SU-DHL-6 (cell line): ENCODE measurements around the gene SLC4A5.

Experiments used
- H2AFZ ChIP-seq: fragments of 200-600 bp; sonication (generic); 2 replicates; pipeline ENCODE4 v1.6.1; 2014; ENCODE audit warnings: low read depth, mild to moderate bottlenecking, moderate library complexity, mixed read lengths, antibody characterized with exemption, low read length; ENCODE audit not compliant: severe bottlenecking
- H3F3A ChIP-seq: fragments of 200-600 bp; shearing (Covaris generic); 2 replicates; pipeline ENCODE4 v1.6.0; 2016; ENCODE audit warnings: antibody characterized with exemption, mild to moderate bottlenecking; ENCODE audit not compliant: insufficient read depth
- H3K27ac ChIP-seq: fragments of 200-600 bp; sonication (generic); 2 replicates; pipeline ENCODE4 v1.5.1; 2016; ENCODE audit warnings: low read depth, mild to moderate bottlenecking, low read length, moderate library complexity, mixed read lengths
- H3K27me3 ChIP-seq: fragments of 200-600 bp; sonication (generic), shearing (Covaris generic); 2 replicates; pipeline ENCODE4 v1.6.0; 2014; ENCODE audit warnings: mild to moderate bottlenecking, low read length
- H3K36me3 ChIP-seq: fragments of 200-600 bp; sonication (generic); 2 replicates; pipeline ENCODE4 v1.6.1; 2014; ENCODE audit warnings: mild to moderate bottlenecking, low read length, mixed read lengths
- H3K4me2 ChIP-seq: fragments of 300-600, 200-600 bp; shearing (Covaris generic), sonication (generic); 2 replicates; pipeline ENCODE4 v1.6.0; 2014; ENCODE audit warnings: low read length, low read depth, mild to moderate bottlenecking; ENCODE audit not compliant: poor library complexity, severe bottlenecking
- H3K4me3 ChIP-seq: fragments of 200-600 bp; sonication (generic); 2 replicates; pipeline ENCODE4 v1.5.1; 2014; ENCODE audit warnings: antibody characterized with exemption, low read length, mild to moderate bottlenecking, mixed read lengths; ENCODE audit not compliant: insufficient read depth, poor library complexity, severe bottlenecking
- H3K79me2 ChIP-seq: fragments of 200-600 bp; sonication (generic); 2 replicates; pipeline ENCODE4 v1.6.1; 2014; ENCODE audit warnings: mild to moderate bottlenecking, low read length, moderate library complexity; ENCODE audit not compliant: insufficient read depth
- H3K9ac ChIP-seq: fragments of 200-600 bp; sonication (generic); 2 replicates; pipeline ENCODE4 v1.7.0; 2014; ENCODE audit warnings: mild to moderate bottlenecking, low read length
- H3K9me2 ChIP-seq: fragments of 200-600 bp; sonication (generic); replicated peaks from 2 replicates; pipeline ENCODE4 v1.6.1; 2014; ENCODE audit warnings: low read length; ENCODE audit not compliant: insufficient read depth
- H3K9me3 ChIP-seq: fragments of 200-600 bp; sonication (generic); 2 replicates; pipeline ENCODE4 v1.6.1; 2014; ENCODE audit warnings: low read length, mixed read lengths; ENCODE audit not compliant: insufficient read depth
- H4K20me1 ChIP-seq: fragments of 200-600 bp; sonication (generic); 2 replicates; pipeline ENCODE4 v1.6.1; 2014; ENCODE audit warnings: low read depth, mild to moderate bottlenecking, antibody characterized with exemption, low read length, moderate library complexity, mixed read lengths
- CTCF ChIP-seq: fragments of 200-600 bp; sonication (generic); IDR thresholded peaks from one replicate; pipeline ENCODE4 v1.5.1; 2017; ENCODE audit warnings: antibody characterized with exemption, mild to moderate bottlenecking, low read length, moderate library complexity; ENCODE audit not compliant: insufficient read depth, poor library complexity, severe bottlenecking
- EZH2phosphoT487 ChIP-seq: fragments of 200-600 bp; sonication (generic), shearing (Covaris generic); conservative IDR thresholded peaks from 2 replicates; pipeline ENCODE4 v1.6.1; 2018; ENCODE audit warnings: mild to moderate bottlenecking, antibody characterized with exemption, low read length, moderate library complexity, mixed read lengths

Gene SLC4A5

GRCh38 chr2:74314107-74314506 lies 29.1 kb downstream of the SLC4A5 start:
- Histone ChIP-seq H3K36me3 (no peaks in the 10 kb centered on the region), H3F3A (no peaks in the 10 kb centered on the region), H3K4me2 (no peak overlapping the region), H3K27me3 (no peaks in the 10 kb centered on the region), H4K20me1 (no peaks in the 10 kb centered on the region), H3K9ac (no peak overlapping the region), H3K9me2 (no peaks in the 10 kb centered on the region), H2AFZ (no peak overlapping the region), H3K9me3 (no peaks in the 10 kb centered on the region), H3K4me3 (no peak overlapping the region), H3K27ac (no peak overlapping the region), H3K79me2 (no peaks in the 10 kb centered on the region)
- no peak for TF ChIP-seq CTCF
- no peak for TF ChIP-seq EZH2phosphoT487

- Histone ChIP-seq H3K9me3 (no peaks in the 10 kb centered on the region), H3K4me2 (no peak overlapping the region), H3K27ac (no peak overlapping the region), H3K36me3 (no peaks in the 10 kb centered on the region), H4K20me1 (no peaks in the 10 kb centered on the region), H3K4me3 (no peak overlapping the region), H2AFZ (no peak overlapping the region), H3K27me3 (no peaks in the 10 kb centered on the region), H3F3A (no peaks in the 10 kb centered on the region), H3K9me2 (no peaks in the 10 kb centered on the region), H3K9ac (no peak overlapping the region), H3K79me2 (no peaks in the 10 kb centered on the region)
- TF ChIP-seq EZH2phosphoT487, result no peak
Observed at GRCh38 chr2:74313497-74313896, 29.7 kb downstream of the SLC4A5 start.

GRCh38 chr2:74312913-74313312 lies 30.3 kb downstream of the SLC4A5 start:
- Histone ChIP-seq H3K4me2 (no peak overlapping the region), H3K27ac (no peak overlapping the region), H3F3A (no peaks in the 10 kb centered on the region), H3K36me3 (no peaks in the 10 kb centered on the region), H3K27me3 (no peaks in the 10 kb centered on the region), H3K4me3 (no peak overlapping the region), H4K20me1 (no peaks in the 10 kb centered on the region), H3K9me2 (no peaks in the 10 kb centered on the region), H2AFZ (no peak overlapping the region), H3K9ac (no peak overlapping the region), H3K9me3 (no peaks in the 10 kb centered on the region), H3K79me2 (no peaks in the 10 kb centered on the region)
- TF ChIP-seq EZH2phosphoT487 (no peak), CTCF (no peak)

GRCh38 chr2:74307720-74308119 lies 35.5 kb downstream of the SLC4A5 start:
- Histone ChIP-seq H2AFZ (no peak overlapping the region), H3K9me3 (no peaks in the 10 kb centered on the region), H3K9ac (no peak overlapping the region), H3K27me3 (no peaks in the 10 kb centered on the region), H3F3A (no peaks in the 10 kb centered on the region), H3K4me2 (no peak overlapping the region), H3K36me3 (no peaks in the 10 kb centered on the region), H3K4me3 (no peak overlapping the region), H4K20me1 (no peaks in the 10 kb centered on the region), H3K27ac (no peak overlapping the region), H3K79me2 (no peaks in the 10 kb centered on the region), H3K9me2 (no peaks in the 10 kb centered on the region)
- TF ChIP-seq CTCF (no peak), EZH2phosphoT487 (no peak)
